Ovary (tissue), 10 donors: Measurements from ENCODE around the gene ZNG1F. TPM values are rescaled to one million over a fixed set of nuclear protein-coding genes. Genes with fewer than 3 reads are reported as not detected.
"Not testable (repeated sequence)": the region's sequence is repeated elsewhere in the genome, so short reads cannot be mapped to it uniquely, and the experiment has no call there.

Experiments
- DNase-seq, 5 donors: peaks; one replicate each; pipeline ENCODE4 v3.0.0-alpha.2; 2019 to 2020
- H3K27ac ChIP-seq, 2 donors: fragments of 200-600 bp; one replicate each; pipeline versions ENCODE4 v1.5.1 to v1.8.0; 2019 to 2022
- H3K27me3 ChIP-seq: fragments of 200-600 bp; one replicate; pipeline ENCODE4 v1.8.0; 2022
- H3K36me3 ChIP-seq: fragments of 200-600 bp; sonication (generic); one replicate; pipeline ENCODE4 v1.5.1; 2019
- H3K4me1 ChIP-seq: one replicate; pipeline ENCODE4 v1.8.1; 2013; ENCODE audit warnings: mild to moderate bottlenecking, moderate library complexity; ENCODE audit not compliant: insufficient read depth
- H3K4me3 ChIP-seq: fragments of 200-600 bp; sonication (generic); one replicate; pipeline ENCODE4 v1.5.1; 2017
- H3K9me3 ChIP-seq, 2 donors: fragments of 200-600 bp in 1 of 2; sonication (generic) in 1 of 2; one replicate each; pipeline versions ENCODE4 v1.5.1 to v1.8.1; 2013 to 2019; ENCODE audit warnings: mild to moderate bottlenecking in 1 of 2, moderate library complexity in 1 of 2
- WGBS, 3 donors: extraction: QIAGEN DNeasy Blood & Tissue Kit in 1 of 3; methylation state at CpG; one replicate each; pipeline versions ENCODE4 v1.1.5 to v1.1.7; 2013 to 2017; 5-methylcytosine and 5-hydroxymethylcytosine counted together
- intact Hi-C, 4 donors: fragments of 100-400 bp; cut with DNase I; formaldehyde crosslinking; loops; one replicate each; pipeline versions ENCODE4 v1.11.0 to v1.15.1; 2022 to 2023
- long read RNA-seq, 3 donors: library from polyadenylated mRNA in 2 of 3; unstranded in 2 of 3; transcript quantifications; one replicate each; pipeline ENCODE4 v2.0.0 and lab custom pipeline, GENCODE V29; 2021 to 2026
- polyA plus RNA-seq, 2 donors: library from polyadenylated mRNA; stranded (reverse); fragments of 200-250 nt in 1 of 2; fragments of 350-450 nt in 1 of 2; fragmentation: Illumina TruSeq in 1 of 2; extraction: RNeasy Lipid Tissue Mini Kit (QIAGEN cat#74804) in 1 of 2; gene quantifications; one replicate each; pipeline ENCODE4 v1.2.3, GENCODE V29; 2013 to 2014
- total RNA-seq, 7 donors: library from RNA; depleted of rRNA in 2 of 7; stranded (reverse); fragments of >200 nt in 2 of 7; fragmentation: NEBNext Ultra II Directional in 3 of 7; extraction: Animal tissue kit (Norgen Biotek cat#: 25700) in 3 of 7; gene quantifications; one replicate each; pipeline versions ENCODE4 v1.1.0 to v1.2.4, GENCODE V29; 2016 to 2023
- donor health status: DM: no; HTN: no; CAD: no; lungs with moderate emphysema.
- donor health status: DM: no; HTN: no; CAD: no.
- donor health status: Bipolar disorder and iron deficiency.
- donor health status: DM: yes; HTN: yes; CAD: no.
- donor health status: DM: no; HTN: no; CAD: no.
- donor health status: DM: yes; HTN: yes; CAD: no.

The ZNG1F gene
- total RNA-seq, result 10 to 100 TPM in 2 of 7 donors, 1 to 10 TPM in 5; 3.8 to 14.1 (median 7.7) TPM
- polyA plus RNA-seq, result 1 to 10 TPM; 4.7 to 4.8 TPM
- long read RNA-seq, donor 1, partial matches to known transcripts, result 4 of 14 reads
- long read RNA-seq, donor 1, other reads (novel, unspliced or antisense), result 10 of 14 reads
- long read RNA-seq, donor 2, partial matches to known transcripts, result 27 of 29 reads
- long read RNA-seq, donor 2, other reads (novel, unspliced or antisense), result 0 of 29 reads
- long read RNA-seq, donor 3, partial matches to known transcripts, result 5 of 12 reads
- long read RNA-seq, donor 3, other reads (novel, unspliced or antisense), result 7 of 12 reads

DNA sequence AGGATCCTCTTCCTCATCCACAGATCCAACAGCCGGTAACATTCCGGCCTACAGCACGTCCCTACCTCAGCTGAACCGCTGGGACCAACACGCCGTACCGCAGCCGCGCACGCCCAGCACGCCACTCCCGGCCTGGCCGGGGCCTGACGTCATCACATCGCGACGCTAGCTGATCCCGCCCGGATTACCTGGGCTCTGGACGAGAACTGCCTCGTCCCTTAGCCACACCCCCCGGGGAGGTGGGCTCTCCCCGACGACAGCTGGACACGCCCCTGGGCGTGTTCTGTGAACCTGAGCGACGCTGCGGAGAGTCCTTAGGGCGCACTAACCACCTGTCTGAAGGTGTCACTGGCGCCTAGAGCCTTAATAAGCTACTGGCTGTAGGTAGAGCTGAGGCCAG is at the start of gene ZNG1F:
Gene ZNG1F, minus strand, starts transcription at position 101 of the 400 bp plus-strand sequence. Its CDS starts 59 bp downstream, at position 42.
- H3K27me3 ChIP-seq, H3K4me1 ChIP-seq, DNase-seq, H3K9me3 ChIP-seq, H3K36me3 ChIP-seq, intact Hi-C loops, H3K27ac ChIP-seq, H3K4me3 ChIP-seq: not testable (repeated sequence)
- WGBS, 3 donors, result no CpG with 5 or more reads among the region's 31 CpGs

DNA sequence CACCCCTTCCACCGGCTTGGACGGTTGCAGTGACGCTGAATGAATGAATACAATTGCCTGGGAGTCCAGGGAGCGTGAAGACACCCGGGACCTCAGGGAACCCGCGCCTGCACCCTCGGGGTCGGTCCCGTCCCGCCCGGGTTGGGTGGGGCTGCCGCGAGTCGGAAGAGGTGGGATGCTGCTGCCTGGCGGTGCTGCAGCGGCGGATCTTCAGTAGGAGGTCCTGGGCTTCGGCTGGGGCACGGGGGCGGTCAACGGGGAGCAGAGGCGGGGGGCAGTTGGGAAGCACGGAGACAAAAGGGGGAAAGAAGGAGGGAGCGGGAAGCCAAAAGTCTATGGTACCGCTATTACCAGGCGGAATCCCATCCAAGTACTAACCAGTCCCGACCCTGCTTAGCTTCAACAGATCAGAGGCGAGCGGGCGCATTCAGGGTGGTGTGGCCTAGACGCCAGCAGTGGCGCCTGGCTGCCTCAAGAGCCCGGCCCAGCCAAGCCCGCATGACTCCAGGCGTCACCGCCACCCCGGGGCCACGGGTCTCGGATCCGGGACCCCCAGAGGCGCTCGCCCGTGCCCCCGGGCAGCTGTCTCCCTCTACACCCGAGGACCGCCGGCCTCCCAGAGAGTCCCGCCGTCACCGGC is 48.1 kb upstream of the ZNG1F start:
- WGBS, 3 donors, result 53 to 85% (median 70%) methylated on average over 33 to 47 of the region's 51 CpGs
- H3K4me1 ChIP-seq, intact Hi-C loops, H3K9me3 ChIP-seq, H3K27ac ChIP-seq, H3K4me3 ChIP-seq, H3K27me3 ChIP-seq, H3K36me3 ChIP-seq: not testable (repeated sequence)
- DNase-seq, result peak in 1 of 5 donors; percentile 32

DNA sequence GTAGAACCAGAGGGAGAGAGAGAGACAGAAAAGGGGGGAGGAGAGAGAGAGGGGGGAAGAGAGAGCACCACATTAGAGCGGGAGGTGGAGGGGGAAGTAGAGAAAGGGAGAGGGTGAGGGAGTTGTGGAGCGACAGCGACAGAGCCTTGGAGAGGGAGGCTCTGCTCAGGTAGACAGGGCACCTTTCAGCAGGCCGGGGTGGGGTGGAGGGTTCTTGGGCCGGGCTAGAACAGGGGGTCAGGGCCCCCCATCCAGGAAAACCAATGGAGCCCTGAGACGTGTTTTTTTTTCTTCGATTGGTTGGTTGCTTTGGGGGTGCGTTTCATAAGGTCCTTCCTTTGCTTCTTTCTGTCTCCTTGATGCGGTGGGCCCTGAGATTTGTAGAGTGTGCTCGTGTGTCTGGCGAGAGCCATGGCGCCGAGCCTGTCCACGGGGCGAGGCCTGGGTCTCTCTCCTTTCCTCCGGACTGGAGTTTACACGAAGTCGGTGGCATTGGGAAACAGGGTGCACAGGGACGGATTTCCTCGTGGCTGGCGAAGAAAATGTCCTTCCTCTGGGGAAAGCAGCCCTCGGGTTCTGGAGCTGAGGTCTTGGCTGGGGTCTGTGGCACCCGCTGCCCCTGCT is 47.5 kb upstream of the ZNG1F start:
- intact Hi-C loops, H3K4me3 ChIP-seq, DNase-seq, H3K36me3 ChIP-seq, H3K27ac ChIP-seq, H3K4me1 ChIP-seq, H3K9me3 ChIP-seq, H3K27me3 ChIP-seq: not testable (repeated sequence)
- 69 to 85% (median 77%) methylated on average over 23 of the region's 23 CpGs for WGBS, 3 donors

DNA sequence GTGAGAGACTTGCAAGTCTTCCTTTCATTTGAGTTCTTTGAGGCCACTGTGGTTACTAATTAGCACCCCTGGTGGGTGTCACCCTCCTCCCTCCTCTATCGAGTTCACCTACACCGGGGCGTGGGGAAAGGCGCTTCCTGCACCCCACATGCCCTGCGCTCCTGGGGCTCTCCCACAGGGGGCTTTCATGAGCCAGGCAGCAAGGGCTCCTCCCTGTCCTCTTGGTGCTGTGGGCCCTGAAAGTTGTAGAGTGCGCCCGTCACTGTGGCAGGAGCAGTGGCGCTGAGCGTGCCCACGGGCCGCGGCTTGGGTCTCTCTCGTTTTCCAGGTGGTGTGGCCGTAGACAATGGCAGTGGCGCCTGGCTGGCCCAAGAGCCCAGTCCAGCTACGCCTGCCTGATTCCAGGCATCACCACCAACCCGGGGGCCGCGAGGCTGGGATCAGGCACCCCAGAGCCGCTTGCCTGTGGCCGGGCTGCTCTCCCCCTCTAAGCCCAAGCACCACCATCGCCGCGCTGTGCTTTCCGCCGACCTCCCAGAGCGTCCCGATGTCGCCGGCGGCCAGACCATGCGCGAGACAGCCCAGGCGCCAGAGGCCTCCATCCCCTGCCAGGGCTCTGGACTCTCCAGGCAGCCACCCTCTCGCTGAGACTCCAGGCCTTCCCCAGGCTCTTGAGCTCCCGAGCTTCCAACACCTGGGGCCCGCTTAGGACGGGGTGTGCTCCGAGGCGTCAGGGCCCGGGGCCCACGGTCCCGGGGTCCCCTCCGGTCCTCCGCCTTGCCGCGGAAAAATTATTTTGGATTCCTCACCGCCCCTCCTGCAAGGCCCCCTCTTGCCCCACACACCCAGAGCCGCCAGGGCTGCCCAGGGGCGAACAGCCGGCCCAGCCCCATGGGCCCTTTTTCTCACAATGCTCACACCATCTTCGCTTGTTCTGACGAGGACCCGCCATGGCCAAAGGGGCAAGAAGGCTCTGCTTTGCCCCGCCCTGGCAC is 46.0 kb upstream of the ZNG1F start:
- WGBS, 3 donors, result 72 to 80% (median 76%) methylated on average over 40 to 55 of the region's 55 CpGs

DNA sequence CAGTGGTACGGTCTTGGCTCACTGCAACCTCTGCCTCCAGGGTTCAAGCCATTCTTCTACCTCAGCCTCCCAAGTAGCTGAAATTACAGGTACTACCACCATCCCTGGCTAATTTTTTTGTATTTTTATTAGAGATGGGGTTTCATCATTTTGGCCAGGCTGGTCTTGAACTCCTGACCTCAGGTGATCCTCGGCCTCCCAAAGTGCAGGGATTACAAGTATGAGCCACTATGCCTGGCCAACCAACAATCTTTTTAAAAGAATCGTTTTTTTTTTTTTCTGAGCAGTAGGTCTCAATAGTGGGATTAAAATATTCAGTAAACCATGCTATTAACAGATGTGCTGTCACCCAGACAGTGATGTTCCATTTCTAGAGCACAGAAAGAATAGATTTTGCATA is 45.1 kb upstream of the ZNG1F start:
- H3K4me1 ChIP-seq, DNase-seq, H3K36me3 ChIP-seq, H3K27me3 ChIP-seq, H3K27ac ChIP-seq, intact Hi-C loops, H3K4me3 ChIP-seq, H3K9me3 ChIP-seq: not testable (repeated sequence)
- 52 to 75% (median 56%) methylated on average over 3 of the region's 3 CpGs for WGBS, 3 donors

More for the DNA sequence above, 46.0 kb upstream of the ZNG1F start:
- H3K27me3 ChIP-seq, H3K36me3 ChIP-seq, H3K4me1 ChIP-seq, H3K9me3 ChIP-seq, H3K4me3 ChIP-seq, H3K27ac ChIP-seq, intact Hi-C loops: not testable (repeated sequence)
- peak in 1 of 5 donors; percentile 17 for DNase-seq

DNA sequence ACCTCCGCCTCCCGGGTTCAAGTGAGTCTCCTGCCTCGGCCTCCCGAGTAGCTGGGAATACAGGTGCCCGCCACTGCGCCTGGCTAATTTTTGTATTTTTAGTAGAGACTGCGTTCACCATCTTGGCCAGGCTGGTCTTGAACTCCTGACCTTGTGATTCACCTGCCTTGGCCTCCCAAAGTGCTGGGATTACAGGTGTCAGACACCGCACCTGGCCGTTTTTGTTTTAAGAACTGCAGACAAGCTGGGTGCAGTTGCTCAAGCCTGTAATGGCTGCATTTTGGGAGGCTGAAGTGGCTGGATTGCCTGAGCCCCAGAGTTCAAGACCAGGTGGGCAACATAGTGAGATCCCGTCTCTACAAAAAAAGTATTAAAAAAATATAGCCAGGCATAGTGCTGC is 43.2 kb upstream of the ZNG1F start:
- H3K36me3 ChIP-seq, intact Hi-C loops, H3K9me3 ChIP-seq, H3K27ac ChIP-seq, H3K4me1 ChIP-seq, H3K27me3 ChIP-seq, H3K4me3 ChIP-seq: not testable (repeated sequence)
- 75 to 81% (median 77%) methylated on average over 10 of the region's 10 CpGs for WGBS, 3 donors
- DNase-seq, result peak in 2 of 5 donors; percentile 20 to 41

DNA sequence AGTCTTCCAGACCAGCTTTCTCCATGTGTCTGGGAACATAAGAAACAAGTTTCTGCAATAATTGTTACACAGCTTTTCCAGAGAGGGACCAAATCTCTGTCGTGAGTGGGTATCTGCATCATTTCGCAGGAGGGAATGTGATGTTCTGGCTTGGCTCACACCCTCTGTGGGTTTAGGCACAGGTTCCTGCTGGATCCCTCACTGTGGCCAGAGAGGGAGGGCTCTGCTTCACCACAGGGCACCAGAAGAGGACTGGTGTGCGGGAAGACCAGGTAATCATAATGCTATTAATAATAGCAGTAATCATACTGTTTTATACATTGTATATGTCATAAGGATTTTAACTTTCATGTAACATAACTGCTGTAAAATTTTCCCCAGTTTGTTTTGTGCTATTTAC is 41.3 kb upstream of the ZNG1F start:
- H3K27ac ChIP-seq, DNase-seq, H3K4me3 ChIP-seq, H3K4me1 ChIP-seq, H3K9me3 ChIP-seq, H3K27me3 ChIP-seq, H3K36me3 ChIP-seq, intact Hi-C loops: not testable (repeated sequence)
- WGBS, 3 donors, result 61 to 66% (median 62%) methylated on average over 3 of the region's 3 CpGs
